HepG2 (cell line): ENCODE measurements around the gene SLC16A11. TPM values are rescaled to one million over a fixed set of nuclear protein-coding genes. Genes with fewer than 3 reads are reported as not detected.

Experiments used
- ATAC-seq: fragments of 200-7000 bp; cut with Tn5 transposase; 3 replicates; pipeline ENCODE4 v1.9.1; 2020; ENCODE audit warnings: mild to moderate bottlenecking, moderate library complexity
- BruUV-seq: library from RNA; stranded (reverse); fragments of 400-500 nt; replicated peaks from 2 replicates; lab custom pipeline; 2021; lab: Mats Ljungman, UMichigan
- CTCF ChIA-PET: fragments of 300-600 bp; formaldehyde crosslinking; extraction: SDS; loops from one replicate; lab custom pipeline; 2021; ENCODE audit warnings: low total read pairs, inconsistent platforms, low intra/inter-chr PET ratio; lab: Yijun Ruan, JAX
- POLR2A ChIA-PET: fragments of 350-600 bp; sonication (Branson Sonifier 250); formaldehyde crosslinking; loops from one replicate; lab custom pipeline; 2020; ENCODE audit warnings: antibody characterized with exemption, inconsistent platforms; lab: Yijun Ruan, JAX
- DNase-seq: peaks from one replicate; pipeline ENCODE4 v3.0.0-alpha.2; 2015; ENCODE audit warnings: low spot score
- FAIRE-seq: peaks from 3 replicates; lab custom pipeline; 2011; peaks lifted over from hg19 to GRCh38; lab: Jason Lieb, UNC
- H2AFZ ChIP-seq: one replicate; pipeline ENCODE4 v1.6.1; 2011; ENCODE audit warnings: low read length, inconsistent platforms
- H3K27ac ChIP-seq: fragments of 300-600 bp; 3 replicates; pipeline ENCODE4 v1.8.0; 2011; ENCODE audit warnings: mixed run types, mild to moderate bottlenecking, mixed read lengths, low read length, inconsistent platforms; ENCODE audit not compliant: insufficient read depth; ENCODE audit errors: extremely low read length
- H3K27me3 ChIP-seq, 2 experiments: fragments of 200-600 bp in 1 of 2; 2 replicates in 1 of 2; 3 replicates in 1 of 2; pipeline versions ENCODE4 v1.6.0 to v1.8.0; 2011; ENCODE audit warnings: low read length in 2 of 2, mild to moderate bottlenecking in 2 of 2, moderate library complexity in 2 of 2, inconsistent platforms in 1 of 2; ENCODE audit not compliant: insufficient read depth in 2 of 2, control insufficient read depth in 1 of 2
- H3K36me3 ChIP-seq, 2 experiments: fragments of 200-600 bp in 1 of 2; replicated peaks in 1 of 2; 2 replicates in 1 of 2; 3 replicates in 1 of 2; pipeline versions ENCODE4 v1.5.1 to v1.8.0; 2011; ENCODE audit warnings: low read length in 2 of 2, inconsistent platforms in 1 of 2; ENCODE audit not compliant: insufficient read depth in 2 of 2, control insufficient read depth in 1 of 2
- H3K4me1 ChIP-seq: 2 replicates; pipeline ENCODE4 v1.5.1; 2012; ENCODE audit warnings: low read length, inconsistent platforms; ENCODE audit not compliant: insufficient read depth
- H3K4me2 ChIP-seq: 2 replicates; pipeline ENCODE4 v1.6.0; 2011; ENCODE audit warnings: low read depth, low read length, inconsistent platforms
- H3K4me3 ChIP-seq, 3 experiments: fragments of 200-600 bp in 1 of 3; sonication (generic), shearing (Covaris generic) in 1 of 3; replicated peaks in 1 of 3; 2 replicates each; pipeline ENCODE4 v1.5.1; 2011 to 2016; ENCODE audit warnings: low read length in 3 of 3, inconsistent platforms in 2 of 3, low read depth in 2 of 3, mild to moderate bottlenecking in 2 of 3, control low read depth in 1 of 3, mixed read lengths in 1 of 3; ENCODE audit not compliant: insufficient read depth in 1 of 3
- H3K79me2 ChIP-seq: one replicate; pipeline ENCODE4 v1.6.1; 2011; ENCODE audit warnings: low read length, inconsistent platforms; ENCODE audit not compliant: insufficient read depth
- H3K9ac ChIP-seq: 2 replicates; pipeline ENCODE4 v1.6.0; 2011; ENCODE audit warnings: mild to moderate bottlenecking, low read depth, low read length, inconsistent platforms; ENCODE audit not compliant: insufficient read depth
- H3K9me3 ChIP-seq: 2 replicates; pipeline ENCODE4 v1.5.1; 2012; ENCODE audit warnings: mild to moderate bottlenecking, low read length
- H4K20me1 ChIP-seq: 2 replicates; pipeline ENCODE4 v1.6.0; 2011; ENCODE audit warnings: inconsistent platforms, mild to moderate bottlenecking, low read length, moderate library complexity; ENCODE audit not compliant: insufficient read depth
- AKAP8 ChIP-seq: sonication (generic); formaldehyde crosslinking; IDR thresholded peaks from 2 replicates; pipeline ENCODE4 v1.5.1; 2020; ENCODE audit warnings: mild to moderate bottlenecking, missing genetic modification reagents
- CBFB ChIP-seq: sonication (generic); formaldehyde crosslinking; IDR thresholded peaks from 2 replicates; pipeline ENCODE4 v1.4.0; 2020; ENCODE audit warnings: missing genetic modification reagents
- EZH2 ChIP-seq: conservative IDR thresholded peaks from 2 replicates; pipeline ENCODE4 v1.6.1; 2012; ENCODE audit warnings: mild to moderate bottlenecking, low read depth, low read length, moderate library complexity
- GFI1 ChIP-seq: sonication (generic); formaldehyde crosslinking; IDR thresholded peaks from 2 replicates; pipeline ENCODE4 v1.5.0; 2020; ENCODE audit warnings: missing genetic modification reagents, mild to moderate bottlenecking, borderline replicate concordance
- MEIS1 ChIP-seq: sonication (generic); formaldehyde crosslinking; IDR thresholded peaks from 2 replicates; pipeline ENCODE4 v1.9.0; 2021; ENCODE audit warnings: mild to moderate bottlenecking, missing genetic modification reagents, moderate library complexity, borderline replicate concordance
- NFRKB ChIP-seq: fragments of 450-650 bp; IDR thresholded peaks from 2 replicates; pipeline ENCODE4 v1.6.1; 2017
- NR2F6 ChIP-seq, 2 experiments: IDR thresholded peaks; 2 replicates each; pipeline ENCODE4 v1.6.1; 2016; ENCODE audit warnings: antibody characterized with exemption in 1 of 2, mild to moderate bottlenecking in 1 of 2
- RAD51 ChIP-seq: fragments of 450-650 bp; IDR thresholded peaks from 2 replicates; pipeline ENCODE4 v1.6.1; 2016; ENCODE audit warnings: borderline replicate concordance
- RORA ChIP-seq: sonication (generic); formaldehyde crosslinking; IDR thresholded peaks from 2 replicates; pipeline ENCODE4 v1.5.0; 2020; ENCODE audit warnings: mild to moderate bottlenecking, missing genetic modification reagents, moderate library complexity
- ZNF124 ChIP-seq: sonication (generic); formaldehyde crosslinking; IDR thresholded peaks from 2 replicates; pipeline ENCODE4 v1.4.0; 2020; ENCODE audit warnings: missing genetic modification reagents
- WGBS: methylation state at CpG from one replicate; pipeline ENCODE4 v1.1.6; 2017; ENCODE audit warnings: low lambda C conversion rate; 5-methylcytosine and 5-hydroxymethylcytosine counted together
- in situ Hi-C: cut with HindIII; loops from 2 replicates; pipeline ENCODE4 v1.10.0; 2017; ENCODE audit warnings: low pct_unique_long_range_greater_than_20kb; ENCODE audit not compliant: extremely low pct_ligation_motif_present
- intact Hi-C: fragments of 100-400 bp; cut with micrococcal nuclease; formaldehyde crosslinking; loops from one replicate; pipeline ENCODE4 v1.10.0; 2022; ENCODE audit not compliant: unreplicated experiment
- polyA plus RNA-seq, 8 experiments: library from polyadenylated mRNA; depleted of rRNA in 3 of 8; stranded (reverse) in 7 of 8; unstranded in 1 of 8; fragments of >200 nt; fragmentation: Illumina TruSeq in 4 of 8; extraction: Trizol in 4 of 8; gene quantifications; 2 replicates each; pipeline versions ENCODE4 v1.2.1 to v1.2.3, GENCODE V29; 2011 to 2016; ENCODE audit warnings: low read depth in 4 of 8, missing spikeins in 1 of 8, mixed read lengths in 1 of 8; ENCODE audit not compliant: insufficient read depth in 1 of 8
- total RNA-seq, 5 experiments: library from RNA; depleted of rRNA; stranded (reverse); fragments of >200 nt; fragmentation: Illumina TruSeq; extraction: Trizol; gene quantifications; 2 replicates each; pipeline ENCODE4 v1.2.3, GENCODE V29; 2016; ENCODE audit warnings: low read depth in 1 of 5
- TF ChIP-seq, protein P1 (sequence below): sonication (generic); formaldehyde crosslinking; conservative IDR thresholded peaks from 2 replicates; pipeline ENCODE4 v1.4.0; 2020; ENCODE audit warnings: missing genetic modification reagents
- TF ChIP-seq, protein P2 (sequence below): sonication (generic); formaldehyde crosslinking; IDR thresholded peaks from 2 replicates; pipeline ENCODE4 v1.8.0; 2022; ENCODE audit warnings: mild to moderate bottlenecking, missing genetic modification reagents
- TF ChIP-seq, protein P3 (sequence below): sonication (generic); formaldehyde crosslinking; IDR thresholded peaks from 2 replicates; pipeline ENCODE4 v1.8.0; 2022; ENCODE audit warnings: mild to moderate bottlenecking, missing genetic modification reagents; ENCODE audit not compliant: insufficient replicate concordance

Gene SLC16A11
- total and polyA plus RNA-seq, 2 of the 13 experiments (the other 11 are each of a cell fraction or from before 2014, with no cell fraction given): not detected

GRCh38 chr17:7080456-7081041, 36.7 kb upstream of the SLC16A11 start:
- intact Hi-C loops: no loop called here
- Histone ChIP-seq H3K4me1 (peaks cover 14% of the 10 kb centered on the region), H3K9ac (no peak overlapping the region), H2AFZ (no peak overlapping the region), H3K9me3 (no peaks in the 10 kb centered on the region), H3K4me3 (no peak overlapping the region), H3K79me2 (no peaks in the 10 kb centered on the region), H3K27me3 (peaks cover 0 to 2% of the 10 kb centered on the region in 2 experiments; a peak in 3 of 5 replicates), H4K20me1 (no peaks in the 10 kb centered on the region), H3K4me2 (no peak overlapping the region), H3K36me3 (no peaks in the 10 kb centered on the region), H3K27ac (no peak overlapping the region)
- in situ Hi-C loops: no loop called here
- BruUV-seq: no TSS peak
- POLR2A ChIA-PET: no interaction called here
- FAIRE-seq (no peak), ATAC-seq (no peak), DNase-seq (no peak)
- WGBS: 69% methylated on average over 10 of the region's 10 CpGs
- CTCF ChIA-PET: no interaction called here
- no peak for TF ChIP-seq ZNF124
- TF ChIP-seq CBFB (CRISPR knock-in tag): no peak

- H2AFZ ChIP-seq: no peak within 1 kb of the TSS
- no peaks in the 10 kb centered on the region for H4K20me1 ChIP-seq
- peaks cover 0 to 2% of the 10 kb centered on the region in 2 experiments; a peak in 3 of 5 replicates for H3K27me3 ChIP-seq
- no peak within 1 kb of the TSS for H3K27ac ChIP-seq
- ATAC-seq (no peak), DNase-seq (no peak), FAIRE-seq (no peak)
- ChIA-PET POLR2A (interaction anchor here (1.4 to 1.7 kb wide), 2 partner anchors 30 to 35 kb away, joined by 3 to 5 read pairs; partner anchors contain the start of gene ASGR2), CTCF (no interaction called here)
- no peaks in the 10 kb centered on the region for H3K79me2 ChIP-seq
- intact Hi-C loops: no loop called here
- H3K36me3 ChIP-seq: no peaks in the 10 kb centered on the region
- BruUV-seq: no TSS peak
- in situ Hi-C loops: no loop called here
- H3K4me2 ChIP-seq: no peak within 1 kb of the TSS
- no peak within 1 kb of the TSS for H3K4me3 ChIP-seq
- H3K9me3 ChIP-seq: no peaks in the 10 kb centered on the region
- no peak within 1 kb of the TSS for H3K9ac ChIP-seq
- peaks cover 14% of the 10 kb centered on the region for H3K4me1 ChIP-seq
- WGBS: 47% methylated on average over 15 of the region's 15 CpGs
- no peak for TF ChIP-seq NFRKB
- no peak for TF ChIP-seq NR2F6 (IDR thresholded peaks at IDR 0.05)
- no peak for TF ChIP-seq NR2F6 (CRISPR knock-in tag; IDR thresholded peaks at IDR 0.05)
- TF ChIP-seq RAD51: no peak
- TF ChIP-seq GFI1 (CRISPR knock-in tag): no peak
- TF ChIP-seq, protein P1, sequence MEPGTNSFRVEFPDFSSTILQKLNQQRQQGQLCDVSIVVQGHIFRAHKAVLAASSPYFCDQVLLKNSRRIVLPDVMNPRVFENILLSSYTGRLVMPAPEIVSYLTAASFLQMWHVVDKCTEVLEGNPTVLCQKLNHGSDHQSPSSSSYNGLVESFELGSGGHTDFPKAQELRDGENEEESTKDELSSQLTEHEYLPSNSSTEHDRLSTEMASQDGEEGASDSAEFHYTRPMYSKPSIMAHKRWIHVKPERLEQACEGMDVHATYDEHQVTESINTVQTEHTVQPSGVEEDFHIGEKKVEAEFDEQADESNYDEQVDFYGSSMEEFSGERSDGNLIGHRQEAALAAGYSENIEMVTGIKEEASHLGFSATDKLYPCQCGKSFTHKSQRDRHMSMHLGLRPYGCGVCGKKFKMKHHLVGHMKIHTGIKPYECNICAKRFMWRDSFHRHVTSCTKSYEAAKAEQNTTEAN (CRISPR knock-in tag): no peak
- TF ChIP-seq AKAP8 (CRISPR knock-in tag): no peak
- TF ChIP-seq, protein P2, sequence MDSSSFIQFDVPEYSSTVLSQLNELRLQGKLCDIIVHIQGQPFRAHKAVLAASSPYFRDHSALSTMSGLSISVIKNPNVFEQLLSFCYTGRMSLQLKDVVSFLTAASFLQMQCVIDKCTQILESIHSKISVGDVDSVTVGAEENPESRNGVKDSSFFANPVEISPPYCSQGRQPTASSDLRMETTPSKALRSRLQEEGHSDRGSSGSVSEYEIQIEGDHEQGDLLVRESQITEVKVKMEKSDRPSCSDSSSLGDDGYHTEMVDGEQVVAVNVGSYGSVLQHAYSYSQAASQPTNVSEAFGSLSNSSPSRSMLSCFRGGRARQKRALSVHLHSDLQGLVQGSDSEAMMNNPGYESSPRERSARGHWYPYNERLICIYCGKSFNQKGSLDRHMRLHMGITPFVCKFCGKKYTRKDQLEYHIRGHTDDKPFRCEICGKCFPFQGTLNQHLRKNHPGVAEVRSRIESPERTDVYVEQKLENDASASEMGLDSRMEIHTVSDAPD (CRISPR knock-in tag): no peak
- TF ChIP-seq, protein P3, sequence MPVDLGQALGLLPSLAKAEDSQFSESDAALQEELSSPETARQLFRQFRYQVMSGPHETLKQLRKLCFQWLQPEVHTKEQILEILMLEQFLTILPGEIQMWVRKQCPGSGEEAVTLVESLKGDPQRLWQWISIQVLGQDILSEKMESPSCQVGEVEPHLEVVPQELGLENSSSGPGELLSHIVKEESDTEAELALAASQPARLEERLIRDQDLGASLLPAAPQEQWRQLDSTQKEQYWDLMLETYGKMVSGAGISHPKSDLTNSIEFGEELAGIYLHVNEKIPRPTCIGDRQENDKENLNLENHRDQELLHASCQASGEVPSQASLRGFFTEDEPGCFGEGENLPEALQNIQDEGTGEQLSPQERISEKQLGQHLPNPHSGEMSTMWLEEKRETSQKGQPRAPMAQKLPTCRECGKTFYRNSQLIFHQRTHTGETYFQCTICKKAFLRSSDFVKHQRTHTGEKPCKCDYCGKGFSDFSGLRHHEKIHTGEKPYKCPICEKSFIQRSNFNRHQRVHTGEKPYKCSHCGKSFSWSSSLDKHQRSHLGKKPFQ (CRISPR knock-in tag): no peak
- no peak for TF ChIP-seq RORA (CRISPR knock-in tag)
- TF ChIP-seq EZH2: no peak
- no peak for TF ChIP-seq MEIS1
Observed at GRCh38 chr17:7079581-7080455, 35.9 kb upstream of the SLC16A11 start, which contains the start of gene CLEC10A. Gene CLEC10A, minus strand, starts transcription at chr17:7080251. Its CDS starts 1,439 bp downstream, at chr17:7078812.
